Muscle layer of duodenum (tissue), 2 donors: ENCODE results near the gene DHX34.
"Not testable (repeated sequence)": the region's sequence is repeated elsewhere in the genome, so short reads cannot be mapped to it uniquely, and the experiment has no call there.

Source experiments
- H3K27ac ChIP-seq: one replicate; pipeline ENCODE4 v1.7.0; 2013; ENCODE audit warnings: mild to moderate bottlenecking, low read length
- H3K27me3 ChIP-seq: one replicate; pipeline ENCODE4 v1.7.0; 2013; ENCODE audit warnings: low read depth, mild to moderate bottlenecking, control low read depth, low read length
- H3K36me3 ChIP-seq, 2 donors: one replicate each; pipeline ENCODE4 v1.7.0; 2013; ENCODE audit warnings: low read length in 2 of 2, control low read depth in 1 of 2, mild to moderate bottlenecking in 1 of 2; ENCODE audit not compliant: insufficient read depth in 2 of 2, control insufficient read depth in 1 of 2
- H3K4me1 ChIP-seq, 2 donors: one replicate each; pipeline ENCODE4 v1.7.0; 2013; ENCODE audit warnings: low read length in 2 of 2, mild to moderate bottlenecking in 2 of 2, control low read depth in 1 of 2, moderate library complexity in 1 of 2; ENCODE audit not compliant: insufficient read depth in 2 of 2, control insufficient read depth in 1 of 2
- H3K4me3 ChIP-seq, 2 donors: one replicate each; pipeline ENCODE4 v1.7.0; 2013; ENCODE audit warnings: low read length in 2 of 2, low read depth in 1 of 2, mild to moderate bottlenecking in 1 of 2
- H3K9me3 ChIP-seq, 2 donors: one replicate each; pipeline ENCODE4 v1.7.0; 2013; ENCODE audit warnings: low read length in 2 of 2, control low read depth in 1 of 2, mild to moderate bottlenecking in 1 of 2; ENCODE audit not compliant: control insufficient read depth in 1 of 2
- donor health status: healthy.

DHX34 gene

GRCh38 chr19:47381653-47382279, 32.7 kb downstream of the DHX34 start:
- H3K9me3 ChIP-seq, result no peaks in the 10 kb centered on the region
- peaks cover 23 to 52% of the 10 kb centered on the region in 2 donors for H3K36me3 ChIP-seq
- H3K4me1 ChIP-seq, result no peaks in the 10 kb centered on the region
- no peak overlapping the region for H3K4me3 ChIP-seq
- no peak overlapping the region for H3K27ac ChIP-seq
- no peaks in the 10 kb centered on the region for H3K27me3 ChIP-seq

DNA sequence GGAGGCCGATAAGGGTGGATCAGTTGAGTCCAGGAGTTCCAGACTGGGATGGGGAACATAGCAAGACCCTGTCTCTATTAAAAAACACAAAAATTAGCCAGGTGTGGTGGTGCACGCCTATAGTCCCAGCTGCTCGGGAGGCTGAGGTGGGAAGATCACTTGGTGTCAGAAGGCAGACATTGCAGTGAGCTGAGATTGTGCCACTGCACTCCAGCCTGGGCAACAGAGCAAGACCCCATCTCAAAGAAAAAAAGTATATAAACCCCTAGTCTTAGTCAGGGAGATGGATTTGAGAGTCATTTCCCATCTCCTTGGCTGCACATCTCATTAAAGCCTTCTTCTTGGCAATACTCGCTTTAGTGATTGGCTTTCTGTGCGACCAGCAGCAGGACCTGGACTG, 34.8 kb downstream of the DHX34 start:
- H3K9me3 ChIP-seq, H3K27ac ChIP-seq, H3K4me3 ChIP-seq, H3K27me3 ChIP-seq, H3K4me1 ChIP-seq: not testable (repeated sequence)
- H3K36me3 ChIP-seq, result peaks cover 23 to 35% of the 10 kb centered on the region in 2 donors

- H3K4me3 ChIP-seq, H3K27me3 ChIP-seq, H3K4me1 ChIP-seq, H3K9me3 ChIP-seq, H3K27ac ChIP-seq: not testable (repeated sequence)
- peaks cover 23 to 30% of the 10 kb centered on the region in 2 donors for H3K36me3 ChIP-seq
These were observed 35.4 kb downstream of the DHX34 start for GRCh38 chr19:47384533-47384932.

DNA sequence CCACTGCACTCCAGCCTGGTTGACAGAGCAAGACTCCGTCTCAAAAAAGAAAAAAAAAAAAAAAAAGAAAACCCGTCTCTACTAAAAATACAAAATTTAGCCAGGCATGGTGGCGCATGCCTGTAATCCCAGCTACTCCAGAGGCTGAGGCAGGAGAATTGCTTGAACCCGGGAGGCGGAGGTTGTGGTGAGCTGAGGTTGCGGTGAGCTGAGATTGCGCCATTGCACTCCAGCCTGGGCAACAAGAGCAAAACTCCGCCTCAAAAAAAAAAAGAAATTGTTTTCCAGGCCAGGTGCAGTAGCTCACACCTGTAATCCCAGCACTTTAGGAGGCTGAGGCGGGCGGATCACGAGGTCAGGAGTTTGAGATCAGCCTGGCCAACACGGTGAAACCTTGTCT, 37.5 kb downstream of the DHX34 start:
- H3K4me1 ChIP-seq, H3K27me3 ChIP-seq, H3K27ac ChIP-seq, H3K36me3 ChIP-seq, H3K4me3 ChIP-seq, H3K9me3 ChIP-seq: not testable (repeated sequence)

DNA sequence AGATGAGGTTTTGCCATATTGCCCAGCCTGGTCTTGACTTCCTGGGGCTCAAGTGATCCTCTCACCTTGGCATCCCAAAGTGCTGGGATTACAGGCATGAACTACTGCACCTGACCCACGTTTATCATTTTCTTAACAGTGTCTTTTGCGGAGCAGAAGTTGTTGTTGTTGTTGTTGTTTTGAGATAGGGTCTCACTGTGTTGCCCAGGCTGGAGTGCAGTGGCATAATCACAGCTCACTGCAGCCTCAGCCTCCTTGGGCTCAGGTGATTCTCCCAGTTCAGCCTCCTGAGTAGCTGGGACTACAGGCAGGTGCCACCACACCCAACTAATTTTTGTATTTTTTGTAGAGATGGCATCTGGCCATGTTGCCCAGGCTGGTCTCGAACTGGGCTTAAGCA, 38.5 kb downstream of the DHX34 start:
- H3K9me3 ChIP-seq, H3K27me3 ChIP-seq, H3K4me1 ChIP-seq, H3K36me3 ChIP-seq, H3K4me3 ChIP-seq, H3K27ac ChIP-seq: not testable (repeated sequence)

GRCh38 chr19:47388721-47389120, 39.6 kb downstream of the DHX34 start:
- H3K27me3 ChIP-seq, H3K36me3 ChIP-seq, H3K4me3 ChIP-seq, H3K4me1 ChIP-seq, H3K27ac ChIP-seq, H3K9me3 ChIP-seq: not testable (repeated sequence)

- Histone ChIP-seq H3K27me3 (no peaks in the 10 kb centered on the region), H3K4me1 (no peaks in the 10 kb centered on the region), H3K27ac (no peak overlapping the region), H3K9me3 (no peaks in the 10 kb centered on the region), H3K36me3 (no peaks in the 10 kb centered on the region), H3K4me3 (no peak overlapping the region)
These were observed 40.0 kb downstream of the DHX34 start for GRCh38 chr19:47389150-47389556.

DNA sequence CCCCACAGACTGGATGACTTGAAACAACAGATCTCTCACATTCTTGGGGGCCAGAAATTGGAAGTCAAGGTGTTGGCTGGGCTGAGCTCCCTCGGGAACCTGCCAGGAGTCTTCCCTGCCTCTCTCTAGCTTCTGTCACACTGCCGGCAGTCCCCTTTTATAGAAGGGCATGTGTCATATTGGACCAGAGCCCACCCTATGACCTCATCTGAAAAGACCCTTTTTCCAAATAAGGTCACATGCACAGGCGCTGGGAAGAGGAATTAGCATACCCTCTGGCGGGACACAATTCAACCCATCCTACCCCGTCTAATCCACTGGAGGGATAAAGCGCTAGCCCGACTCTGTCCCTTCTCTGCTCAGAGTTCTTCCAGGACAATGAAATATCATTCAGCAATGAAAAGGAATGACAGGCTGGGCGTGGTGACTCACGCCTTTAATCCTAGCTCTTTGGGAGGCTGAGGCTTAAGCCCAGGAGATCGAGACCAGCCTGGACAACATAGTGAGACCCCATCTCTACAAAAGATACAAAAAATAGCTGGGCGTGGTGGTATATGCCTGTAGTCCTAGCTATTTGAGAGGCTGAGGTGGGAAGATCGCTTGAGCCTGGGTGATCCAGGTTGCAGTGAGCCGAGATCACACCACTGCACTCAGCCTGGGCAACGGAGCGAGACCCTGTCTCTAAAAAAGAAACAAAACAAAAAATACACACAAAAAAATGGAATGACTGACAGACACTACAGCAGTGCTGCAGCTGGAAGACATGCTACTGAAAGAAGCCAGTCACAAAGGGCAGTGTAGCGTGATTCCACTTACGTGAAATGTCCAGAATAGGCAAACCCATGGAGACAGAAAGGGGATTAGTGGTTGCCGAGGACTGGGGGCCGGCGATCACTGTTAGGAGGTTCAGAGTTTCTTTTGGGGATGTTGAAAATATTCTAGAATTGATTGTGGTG, 41.7 kb downstream of the DHX34 start:
- H3K27ac ChIP-seq, result no peak overlapping the region
- H3K36me3 ChIP-seq, result no peaks in the 10 kb centered on the region
- no peaks in the 10 kb centered on the region for H3K27me3 ChIP-seq
- no peaks in the 10 kb centered on the region for H3K9me3 ChIP-seq
- H3K4me1 ChIP-seq, result no peaks in the 10 kb centered on the region
- H3K4me3 ChIP-seq, result no peak overlapping the region

DNA sequence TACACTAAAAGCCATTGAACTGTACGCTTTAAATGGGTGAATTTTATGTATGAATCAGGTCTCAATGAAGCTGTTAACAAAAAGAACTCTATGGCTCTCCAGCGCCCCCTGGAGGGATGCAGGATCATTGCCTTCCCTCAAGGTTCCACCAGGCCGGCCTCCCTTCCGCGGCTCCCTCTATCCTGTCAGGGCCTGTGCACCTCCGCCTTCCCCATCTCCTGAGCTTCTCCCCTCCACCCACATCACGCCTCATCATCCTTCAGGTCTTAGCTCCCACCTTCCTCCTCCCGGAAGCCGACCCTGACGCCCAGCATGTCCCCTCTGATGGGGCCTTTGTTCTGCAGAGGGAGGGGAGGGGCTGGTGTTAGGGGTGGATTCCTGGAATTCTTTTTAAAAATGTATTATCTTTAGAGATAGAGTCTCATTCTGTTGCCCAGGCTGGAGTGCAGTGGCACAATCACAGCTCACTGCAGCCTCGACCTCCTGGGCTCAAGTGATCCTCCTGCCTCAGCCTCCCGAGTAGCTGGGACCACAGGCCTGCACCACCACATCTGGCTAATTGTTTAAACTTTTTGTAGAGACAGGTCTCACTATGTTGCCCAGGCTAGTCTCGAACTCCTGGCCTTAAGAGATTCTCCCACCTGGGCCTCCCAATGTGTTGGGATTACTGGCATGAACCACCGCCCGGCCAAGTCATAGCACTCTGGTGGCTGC, 42.6 kb downstream of the DHX34 start:
- Histone ChIP-seq H3K4me1 (no peaks in the 10 kb centered on the region), H3K27ac (no peak overlapping the region), H3K27me3 (no peaks in the 10 kb centered on the region), H3K4me3 (no peak overlapping the region), H3K9me3 (no peaks in the 10 kb centered on the region), H3K36me3 (no peaks in the 10 kb centered on the region)

DNA sequence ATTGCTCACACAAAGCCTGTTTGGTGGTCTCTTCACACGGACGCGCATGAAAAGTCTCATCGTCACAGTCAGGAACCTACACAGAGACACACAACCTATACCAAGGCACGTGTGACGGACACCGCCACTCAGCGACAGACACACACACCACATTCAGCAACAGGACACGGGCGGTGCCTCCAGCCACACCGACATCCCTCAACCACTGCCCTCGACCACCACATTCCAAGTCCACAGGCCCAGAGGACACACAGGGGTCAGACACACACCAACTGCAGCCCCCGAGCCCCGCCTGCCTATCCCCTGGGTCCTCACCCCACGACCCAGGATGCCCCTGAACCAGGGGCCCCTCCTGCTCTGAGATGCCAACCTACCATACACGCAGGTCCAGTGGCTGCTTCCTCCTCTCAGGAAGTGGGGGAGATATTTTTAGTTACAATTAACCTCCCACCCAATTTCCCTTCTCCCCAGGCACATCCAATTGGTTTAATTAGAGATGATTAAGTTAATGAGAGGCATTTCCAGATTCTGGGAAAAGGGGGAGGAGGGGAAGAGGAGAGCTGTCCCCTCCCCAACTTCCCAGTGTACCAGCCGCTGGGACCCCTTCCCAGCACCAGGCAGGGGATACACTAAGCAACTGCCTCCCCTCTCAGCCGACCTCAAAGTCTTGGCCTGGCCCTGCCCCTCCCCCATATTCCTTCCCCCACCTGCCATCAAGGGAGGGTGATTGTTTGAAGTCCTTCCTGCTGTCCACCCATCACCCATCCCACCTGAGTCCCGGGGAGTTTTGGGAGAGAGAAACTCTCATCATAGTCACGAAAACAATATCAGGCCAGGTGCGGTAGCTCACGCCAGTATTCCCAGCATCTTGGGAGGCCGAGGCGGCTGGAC, 49.8 kb downstream of the DHX34 start:
- H3K27me3 ChIP-seq, result no peaks in the 10 kb centered on the region
- no peaks in the 10 kb centered on the region for H3K4me1 ChIP-seq
- H3K36me3 ChIP-seq, result no peaks in the 10 kb centered on the region
- no peaks in the 10 kb centered on the region for H3K9me3 ChIP-seq
- no peak overlapping the region for H3K4me3 ChIP-seq
- H3K27ac ChIP-seq, result no peak overlapping the region

DNA sequence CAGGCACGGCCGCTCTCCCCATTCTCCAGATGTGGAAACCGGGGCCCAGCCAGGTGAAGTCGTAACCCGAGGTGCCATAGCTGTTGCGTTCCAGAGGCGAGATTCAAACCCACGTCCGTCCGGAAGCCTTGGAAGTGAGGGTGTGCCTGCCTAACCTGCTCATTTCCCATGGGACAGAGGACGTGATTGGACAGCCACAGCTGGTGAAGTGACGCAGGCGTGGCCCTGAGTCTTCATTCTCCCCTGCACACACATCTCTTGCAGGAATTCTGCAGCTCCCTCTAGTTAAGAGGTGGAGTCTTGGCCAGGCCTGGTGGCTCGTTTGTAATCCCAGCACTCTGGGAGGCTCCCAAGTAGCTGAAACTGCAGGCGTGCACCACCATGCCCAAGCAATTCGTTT, 53.4 kb downstream of the DHX34 start:
- Histone ChIP-seq H3K27me3 (no peaks in the 10 kb centered on the region), H3K9me3 (no peaks in the 10 kb centered on the region), H3K27ac (no peak overlapping the region), H3K4me3 (no peak overlapping the region), H3K4me1 (no peaks in the 10 kb centered on the region), H3K36me3 (no peaks in the 10 kb centered on the region)
